ENCODE data around the gene DNAJC4. TPM values are rescaled to one million over a fixed set of nuclear protein-coding genes. Genes with fewer than 3 reads are reported as not detected.

The DNAJC4 gene
- total and polyA plus RNA-seq, 9 of the 15 experiments (the other 6 are each of a cell fraction or from before 2014, with no cell fraction given), result 4.0 to 32.6 (median 19.9) TPM

GRCh38 chr11:64181506-64182411, 48.6 kb upstream of the DNAJC4 start (continued):
- peak; percentile 82; the same call in 1 of the 2 replicates for TF ChIP-seq ZNF592 (IDR thresholded peaks at IDR 0.05)
- peak; percentile 95 for TF ChIP-seq ATF3 (IDR thresholded peaks at IDR 0.05)
- peak; percentile 89 for TF ChIP-seq ATF3 (CRISPR knock-in tag; conservative IDR thresholded peaks at IDR 0.05)
- TF ChIP-seq RCOR1 (IDR thresholded peaks at IDR 0.05; ENCODE audit: borderline replicate concordance in 1 of 2, low read depth in 2 of 2, low read length in 2 of 2), result peak in 1 of 2 experiments; percentile 80; a peak in 2 of 4 replicates
- no peak for TF ChIP-seq VEZF1 (CRISPR knock-in tag; IDR thresholded peaks at IDR 0.05)
- TF ChIP-seq USF1 (CRISPR knock-in tag; IDR thresholded peaks at IDR 0.05), result peak; percentile 99
- TF ChIP-seq ZBTB5 (IDR thresholded peaks at IDR 0.05), result peak; percentile 95
- TF ChIP-seq SREBF1 (IDR thresholded peaks at IDR 0.05; ENCODE audit: borderline replicate concordance, low read depth, low read length), result peak; percentile 56; the same call in 1 of the 2 replicates
- TF ChIP-seq SUPT5H (IDR thresholded peaks at IDR 0.05), result peak; percentile 67
- peak in 1 of 2 experiments; percentile 79; a peak in 2 of 4 replicates for TF ChIP-seq TEAD1 (CRISPR knock-in tag; IDR thresholded peaks at IDR 0.05)
- TF ChIP-seq NRF1 (conservative IDR thresholded peaks at IDR 0.05 in 1 of 2, IDR thresholded peaks at IDR 0.05 in 1 of 2), result peak; percentile 85 to 88
- TF ChIP-seq FOXP1 (CRISPR knock-in tag; IDR thresholded peaks at IDR 0.05), result no peak; the same call in 1 of the 2 replicates
- TF ChIP-seq CXXC5 (CRISPR knock-in tag; IDR thresholded peaks at IDR 0.05), result peak; percentile 75
- peak; percentile 74; the same call in 1 of the 2 replicates for TF ChIP-seq ZNF263 (CRISPR knock-in tag; IDR thresholded peaks at IDR 0.05; ENCODE audit: borderline replicate concordance)
- TF ChIP-seq MAX (CRISPR knock-in tag; IDR thresholded peaks at IDR 0.05), result peak; percentile 84
- TF ChIP-seq MAFF (IDR thresholded peaks at IDR 0.05; ENCODE audit: low read length), result no peak
